HG03139 (cell line): Measurements from ENCODE around the gene KLHL26.

Experiments used
- ATAC-seq: cut with Tn5 transposase; IDR thresholded peaks from one replicate; pipeline ENCODE4 v1.9.1; 2021; ENCODE audit not compliant: unreplicated experiment

KLHL26 gene

GRCh38 chr19:18601875-18602274 is 35.0 kb upstream of the KLHL26 start:
- no peak for ATAC-seq

GRCh38 chr19:18603255-18603957 is 33.4 kb upstream of the KLHL26 start:
- no peak for ATAC-seq

DNA sequence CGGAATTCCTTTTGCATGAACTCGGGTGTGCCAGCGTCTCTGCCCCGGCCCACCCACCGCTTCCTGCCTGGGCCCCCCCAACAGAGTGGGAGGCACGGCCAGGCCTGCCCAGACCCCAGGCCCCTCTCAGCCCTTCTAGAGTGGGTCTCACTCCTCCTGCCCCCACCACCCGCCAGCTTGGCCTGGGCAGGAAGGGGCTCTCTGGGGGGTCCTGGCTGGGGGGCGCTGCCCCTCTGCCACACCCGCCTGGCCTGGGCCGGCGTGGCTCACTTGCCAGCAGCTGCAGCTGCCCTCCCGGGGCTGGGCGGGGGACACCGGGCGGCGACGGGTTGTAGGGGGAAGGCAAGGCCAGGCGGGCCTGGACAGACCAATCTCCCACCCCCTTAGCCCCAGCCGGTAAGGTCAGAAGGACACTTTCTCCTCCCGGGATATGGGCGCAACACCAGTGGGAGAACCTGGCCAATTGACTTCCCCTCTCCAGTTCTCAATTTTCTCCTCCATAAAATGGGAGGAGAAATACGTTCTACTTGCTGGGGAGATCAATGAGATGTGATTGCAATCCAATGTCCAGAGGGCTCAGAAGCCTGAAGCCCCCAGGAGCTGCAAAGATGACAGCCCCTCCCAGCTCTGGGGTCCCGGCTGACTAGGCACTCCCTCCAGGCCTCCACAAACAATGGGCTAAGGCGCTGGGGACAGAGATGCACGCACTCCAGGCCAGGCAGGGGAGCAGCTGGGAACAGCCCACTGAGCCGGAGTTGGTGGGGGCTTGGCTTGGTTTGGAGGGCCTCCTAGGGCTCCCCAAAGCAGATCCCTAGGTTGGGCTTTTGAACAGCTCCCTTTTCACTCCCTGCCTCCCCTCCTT is 32.6 kb upstream of the KLHL26 start:
- no peak for ATAC-seq

DNA sequence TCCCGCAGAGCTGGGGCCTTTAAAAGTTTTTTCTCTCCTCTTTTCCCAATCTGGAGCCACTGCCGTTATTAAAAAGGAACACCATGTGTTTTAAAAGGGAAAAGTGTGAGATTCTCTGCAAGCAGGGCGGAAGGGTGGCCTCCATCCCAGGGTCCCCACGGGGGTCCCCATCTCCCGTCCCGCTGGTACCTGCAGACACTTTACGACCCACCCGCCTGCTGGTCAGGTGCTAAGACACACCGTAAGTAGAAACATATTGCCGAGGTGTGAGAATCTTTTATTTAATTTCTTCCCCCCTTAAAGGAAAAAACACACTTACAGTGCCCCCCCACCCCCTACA is 32.0 kb upstream of the KLHL26 start:
- ATAC-seq, result no peak

GRCh38 chr19:18605196-18605545 is 31.7 kb upstream of the KLHL26 start:
- no peak for ATAC-seq

- ATAC-seq, result no peak
Measured at GRCh38 chr19:18605546-18606280, 31.1 kb upstream of the KLHL26 start.

DNA sequence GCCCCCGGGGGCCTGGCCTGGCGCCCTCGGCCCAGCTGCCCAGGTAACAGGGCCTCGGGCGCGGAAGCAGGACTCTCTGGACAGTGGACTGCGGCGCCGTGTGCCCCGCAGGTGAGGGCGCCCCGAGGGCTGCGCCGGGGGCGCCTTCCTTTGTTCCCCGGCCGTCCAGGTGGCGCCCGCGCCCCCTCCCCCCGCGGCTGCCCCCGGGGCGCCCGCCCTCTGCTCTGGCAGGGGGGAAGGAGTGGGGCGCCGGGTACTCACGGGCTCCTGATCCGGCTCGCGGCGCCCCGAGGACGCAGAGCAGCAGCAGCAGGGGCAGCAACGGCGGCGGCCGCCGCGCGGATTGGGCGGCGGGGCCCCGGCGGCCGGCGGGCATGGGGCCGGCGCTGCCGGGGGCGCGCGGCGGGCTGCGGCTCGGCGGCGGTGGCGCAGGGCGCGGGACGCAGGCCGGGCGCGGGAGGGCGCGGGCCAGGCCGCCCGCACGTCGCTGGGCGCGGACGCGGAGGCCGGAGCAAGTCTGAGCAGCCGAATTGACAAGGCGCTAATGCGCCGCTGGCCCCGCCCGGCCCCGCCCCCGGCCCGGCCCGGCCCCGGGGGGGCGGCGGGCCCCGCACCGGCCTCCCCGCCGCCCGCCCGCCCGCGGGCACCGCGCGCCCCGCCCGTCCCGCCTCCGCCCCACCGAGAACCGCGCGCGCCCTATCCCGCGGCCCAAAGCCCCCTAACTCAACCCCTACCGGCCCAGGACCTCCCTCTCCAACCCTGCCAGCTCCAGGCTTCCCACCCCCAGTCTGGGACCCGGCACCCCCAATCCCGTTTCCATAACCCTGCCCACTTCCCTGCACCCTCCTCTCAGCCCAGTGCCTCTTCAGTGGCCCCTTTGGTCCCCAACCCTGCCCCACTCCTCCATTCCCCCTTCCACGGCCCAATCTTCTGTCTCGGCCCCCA is 30.3 kb upstream of the KLHL26 start, which contains the start of gene CRLF1:
CRLF1 (minus strand) TSS at position 519 of the 945 bp plus-strand sequence; CDS start at position 376, 143 bp downstream.
- ATAC-seq, result no peak

DNA sequence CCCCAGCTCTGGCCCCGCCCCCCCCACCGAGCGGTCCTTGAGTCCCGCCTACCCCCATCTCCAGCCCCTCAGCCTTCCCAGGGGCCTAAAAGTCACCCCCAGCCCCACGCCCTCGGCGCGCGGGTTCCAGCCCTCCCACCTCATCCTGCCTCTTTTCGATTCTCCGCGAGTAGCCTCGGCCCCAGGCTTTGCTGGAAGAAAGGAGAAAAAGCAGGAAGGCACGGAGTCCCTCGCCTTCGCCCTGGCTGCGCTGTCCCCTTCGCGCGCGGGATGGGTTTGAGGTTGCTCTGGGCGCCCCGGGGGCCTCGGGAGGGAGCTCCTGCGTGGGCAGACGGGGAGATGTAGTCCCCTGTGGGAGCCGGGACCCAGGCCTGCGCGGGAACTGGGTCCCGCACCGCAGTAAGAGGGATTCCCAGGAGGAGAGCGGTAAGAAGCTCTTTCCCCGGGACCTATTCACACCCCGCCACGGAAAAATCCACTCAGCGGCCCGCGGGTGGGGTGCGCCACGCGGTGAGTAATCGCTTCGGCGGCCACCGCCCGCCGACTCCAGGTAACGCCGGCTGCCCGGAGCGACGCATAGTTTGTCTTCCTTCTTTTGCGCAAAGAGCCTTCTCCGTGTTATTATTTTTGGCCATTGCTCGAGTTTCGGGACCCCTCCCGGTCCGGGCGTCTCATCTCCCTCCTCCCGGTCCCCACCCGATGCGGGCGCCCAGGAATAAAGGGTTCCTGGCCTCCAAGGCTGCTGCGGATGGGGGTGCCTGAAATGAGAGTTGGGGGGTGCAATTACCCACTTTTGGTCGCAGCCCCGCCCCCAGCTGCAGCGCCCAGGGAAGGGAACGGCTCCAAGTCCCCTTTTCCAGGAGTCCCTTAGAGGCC is 29.4 kb upstream of the KLHL26 start:
- no peak for ATAC-seq

DNA sequence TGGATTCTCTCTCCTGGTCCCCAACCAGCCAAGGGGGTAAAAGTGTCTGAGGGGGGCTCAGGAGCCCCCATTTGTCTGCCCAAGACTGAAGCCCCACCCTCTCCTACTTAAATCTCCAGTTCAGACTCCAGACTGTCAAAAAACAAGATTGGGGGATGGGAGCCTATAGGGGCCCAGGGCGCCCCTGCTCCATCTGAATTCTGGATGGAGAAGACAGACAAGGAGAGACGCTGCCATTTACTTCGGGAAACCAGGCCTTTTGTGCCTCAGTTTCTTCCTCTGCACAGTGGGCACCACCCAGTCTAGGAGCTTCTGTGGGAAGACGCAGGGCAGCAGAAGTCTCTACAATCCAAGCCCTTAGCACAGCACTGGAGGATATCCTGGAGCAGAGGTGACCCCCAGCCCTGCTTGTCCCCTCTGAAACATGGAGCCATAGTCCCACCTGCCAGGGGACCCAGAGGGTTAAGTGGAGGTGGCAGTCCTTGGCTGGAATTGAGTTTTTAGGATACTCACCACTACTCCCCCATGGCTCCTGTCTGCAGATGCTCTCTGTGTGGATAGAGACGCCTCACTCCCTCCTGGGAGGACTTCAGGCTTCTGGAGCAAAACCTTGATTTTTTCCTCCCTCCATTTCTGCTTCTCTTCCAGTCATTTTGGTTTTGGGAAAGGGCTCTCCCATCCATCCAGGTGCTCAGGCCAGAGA is 28.6 kb upstream of the KLHL26 start:
- ATAC-seq, result no peak

- ATAC-seq, result no peak
Measured at GRCh38 chr19:18608805-18609716, 27.8 kb upstream of the KLHL26 start.

GRCh38 chr19:18609717-18610051 is 27.1 kb upstream of the KLHL26 start:
- no peak for ATAC-seq

DNA sequence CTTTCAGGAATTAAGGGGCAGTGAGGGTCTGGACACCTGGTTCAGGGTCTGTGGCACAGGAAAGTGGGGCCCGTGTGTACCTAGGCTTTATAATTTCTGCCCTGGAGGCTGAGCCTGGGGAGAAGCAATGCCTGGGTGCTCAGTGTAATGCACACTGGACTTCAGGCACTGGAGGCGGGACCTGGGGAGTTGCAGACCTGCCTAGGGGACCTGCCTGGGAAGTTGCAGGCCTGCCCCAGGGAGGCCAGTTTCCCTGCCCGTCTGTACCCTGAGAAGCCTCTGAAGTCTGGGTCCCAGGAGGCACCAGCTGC is 26.6 kb upstream of the KLHL26 start:
- ATAC-seq, result no peak

DNA sequence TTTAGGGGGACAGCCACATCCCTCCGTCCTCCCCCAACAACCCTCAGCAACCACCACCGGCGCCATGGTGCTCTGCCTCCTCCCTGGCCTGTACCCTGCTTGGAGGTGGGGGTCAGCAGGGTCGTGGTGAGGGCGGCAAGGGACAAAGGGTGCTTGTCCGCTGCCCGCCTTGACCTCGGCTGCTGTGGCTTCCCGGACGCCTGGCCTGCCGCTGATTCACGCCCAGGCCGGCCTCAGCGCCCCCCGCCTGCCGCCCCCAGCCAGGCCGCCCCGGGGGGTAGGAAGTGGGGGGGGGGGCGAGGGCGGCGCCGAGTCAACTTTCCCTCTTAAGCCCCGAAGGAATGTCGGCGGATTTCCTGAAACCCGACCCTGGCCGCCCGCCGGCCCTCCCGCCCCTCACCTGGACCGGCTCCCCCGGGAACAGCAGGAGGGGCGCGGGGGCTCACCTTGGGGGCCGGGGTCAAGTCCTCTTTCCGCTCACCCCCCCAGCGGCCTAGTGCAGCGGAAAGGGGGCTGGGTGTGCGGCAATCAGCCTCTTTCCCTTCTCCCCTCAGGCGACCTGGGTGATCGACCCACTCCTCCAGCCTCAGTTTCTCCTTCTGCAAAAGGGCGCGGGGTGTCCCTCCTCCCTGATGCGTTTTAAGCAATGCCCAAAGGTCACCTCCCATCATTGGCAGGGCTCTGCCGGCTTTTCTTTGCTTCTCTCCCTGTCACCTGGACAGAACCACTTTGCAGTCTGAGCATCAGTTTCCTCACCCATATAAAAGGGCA is 26.1 kb upstream of the KLHL26 start:
- no peak for ATAC-seq

DNA sequence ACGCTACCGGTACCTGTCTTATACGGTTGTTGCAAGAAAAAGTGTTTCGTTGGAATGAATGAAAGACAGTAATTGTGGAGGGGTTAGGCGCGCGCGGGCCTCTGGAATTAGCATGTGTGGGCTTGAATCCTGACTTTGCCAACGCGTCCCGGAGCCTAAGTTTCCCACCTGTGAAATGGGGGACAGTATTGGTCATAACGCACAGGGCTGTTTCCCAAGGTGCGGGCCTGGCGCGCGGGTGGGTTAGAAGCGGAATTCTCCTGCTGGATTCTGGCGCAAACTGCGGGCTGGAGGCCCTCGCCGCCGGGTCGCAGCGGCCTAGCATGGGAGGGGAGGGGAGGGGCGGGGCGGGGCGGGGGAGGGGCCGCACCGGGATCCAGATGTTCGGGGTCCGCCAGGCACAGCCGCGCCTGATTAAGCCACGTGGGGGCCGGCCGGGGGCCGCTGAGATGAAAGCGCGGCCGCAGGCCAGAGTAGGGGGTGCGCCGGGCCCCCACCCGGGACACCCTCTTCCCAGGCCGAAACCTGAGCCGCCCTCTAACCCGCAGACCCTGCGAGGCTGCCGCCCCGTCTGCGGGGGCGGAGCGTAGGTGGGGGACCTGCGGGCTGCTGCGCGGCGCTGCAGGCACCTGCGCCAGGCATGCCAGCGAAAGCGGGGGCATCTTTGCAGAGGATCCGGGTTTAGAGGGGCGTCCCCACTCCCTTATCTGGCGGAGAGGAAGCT is 25.3 kb upstream of the KLHL26 start:
- ATAC-seq, result no peak

DNA sequence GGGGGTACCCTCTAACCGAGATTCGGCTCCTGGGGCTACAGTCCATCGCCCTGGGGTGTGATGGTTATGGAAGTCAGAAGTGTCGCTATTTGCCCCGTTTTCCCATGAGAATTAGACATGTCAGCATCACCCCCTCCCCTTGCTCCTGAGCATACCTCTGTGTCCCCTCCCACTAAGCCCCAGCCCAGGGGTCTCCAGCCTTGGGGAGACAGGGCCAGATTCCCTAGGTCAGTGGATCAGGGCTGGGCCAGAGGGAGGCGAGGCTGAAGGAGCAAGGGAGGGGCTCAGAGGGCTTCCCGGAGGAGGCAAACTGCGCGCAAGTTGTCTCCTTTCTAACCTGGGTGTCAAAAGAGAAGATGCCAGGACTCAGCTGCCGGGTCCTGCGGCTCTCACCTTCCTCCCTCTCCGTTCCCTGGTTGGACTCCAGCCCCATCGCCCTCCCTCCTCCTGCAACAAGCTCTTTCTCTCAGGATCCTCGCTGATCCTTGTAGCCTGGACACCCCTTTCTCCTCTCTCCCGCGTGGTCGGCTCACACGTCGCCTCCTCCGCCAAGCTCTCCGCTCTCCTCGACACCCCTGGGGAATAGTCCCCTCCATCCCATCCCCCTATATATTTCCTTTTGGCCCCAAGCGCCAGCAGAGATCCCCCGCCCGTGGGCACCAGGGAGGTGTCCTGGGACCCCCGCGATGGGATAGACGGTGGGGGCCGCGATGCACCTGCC is 24.6 kb upstream of the KLHL26 start:
- no peak for ATAC-seq
